ENCODE data around the gene RPL4.
"Not testable (repeated sequence)": the region's sequence is repeated elsewhere in the genome, so short reads cannot be mapped to it uniquely, and the experiment has no call there.

Gene RPL4

GRCh38 chr15:66462627-66463026 lies 42.0 kb downstream of the RPL4 start:
- no peak for DNase-seq (ENCODE audit: low read depth)
- TF ChIP-seq, protein P1, sequence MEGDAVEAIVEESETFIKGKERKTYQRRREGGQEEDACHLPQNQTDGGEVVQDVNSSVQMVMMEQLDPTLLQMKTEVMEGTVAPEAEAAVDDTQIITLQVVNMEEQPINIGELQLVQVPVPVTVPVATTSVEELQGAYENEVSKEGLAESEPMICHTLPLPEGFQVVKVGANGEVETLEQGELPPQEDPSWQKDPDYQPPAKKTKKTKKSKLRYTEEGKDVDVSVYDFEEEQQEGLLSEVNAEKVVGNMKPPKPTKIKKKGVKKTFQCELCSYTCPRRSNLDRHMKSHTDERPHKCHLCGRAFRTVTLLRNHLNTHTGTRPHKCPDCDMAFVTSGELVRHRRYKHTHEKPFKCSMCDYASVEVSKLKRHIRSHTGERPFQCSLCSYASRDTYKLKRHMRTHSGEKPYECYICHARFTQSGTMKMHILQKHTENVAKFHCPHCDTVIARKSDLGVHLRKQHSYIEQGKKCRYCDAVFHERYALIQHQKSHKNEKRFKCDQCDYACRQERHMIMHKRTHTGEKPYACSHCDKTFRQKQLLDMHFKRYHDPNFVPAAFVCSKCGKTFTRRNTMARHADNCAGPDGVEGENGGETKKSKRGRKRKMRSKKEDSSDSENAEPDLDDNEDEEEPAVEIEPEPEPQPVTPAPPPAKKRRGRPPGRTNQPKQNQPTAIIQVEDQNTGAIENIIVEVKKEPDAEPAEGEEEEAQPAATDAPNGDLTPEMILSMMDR (conservative IDR thresholded peaks at IDR 0.05; ENCODE audit: low read length): no peak
- H3K4me3 ChIP-seq (ENCODE audit: low read length): no peak overlapping the region

GRCh38 chr15:66461917-66462316 lies 42.7 kb downstream of the RPL4 start:
- DNase-seq (ENCODE audit: low read depth): no peak
- TF ChIP-seq, protein P1 (conservative IDR thresholded peaks at IDR 0.05; ENCODE audit: low read length): no peak
- no peak overlapping the region for H3K4me3 ChIP-seq (ENCODE audit: low read length)

GRCh38 chr15:66461294-66461693 lies 43.4 kb downstream of the RPL4 start:
- H3K4me3 ChIP-seq (ENCODE audit: low read length): not testable (repeated sequence)

DNA sequence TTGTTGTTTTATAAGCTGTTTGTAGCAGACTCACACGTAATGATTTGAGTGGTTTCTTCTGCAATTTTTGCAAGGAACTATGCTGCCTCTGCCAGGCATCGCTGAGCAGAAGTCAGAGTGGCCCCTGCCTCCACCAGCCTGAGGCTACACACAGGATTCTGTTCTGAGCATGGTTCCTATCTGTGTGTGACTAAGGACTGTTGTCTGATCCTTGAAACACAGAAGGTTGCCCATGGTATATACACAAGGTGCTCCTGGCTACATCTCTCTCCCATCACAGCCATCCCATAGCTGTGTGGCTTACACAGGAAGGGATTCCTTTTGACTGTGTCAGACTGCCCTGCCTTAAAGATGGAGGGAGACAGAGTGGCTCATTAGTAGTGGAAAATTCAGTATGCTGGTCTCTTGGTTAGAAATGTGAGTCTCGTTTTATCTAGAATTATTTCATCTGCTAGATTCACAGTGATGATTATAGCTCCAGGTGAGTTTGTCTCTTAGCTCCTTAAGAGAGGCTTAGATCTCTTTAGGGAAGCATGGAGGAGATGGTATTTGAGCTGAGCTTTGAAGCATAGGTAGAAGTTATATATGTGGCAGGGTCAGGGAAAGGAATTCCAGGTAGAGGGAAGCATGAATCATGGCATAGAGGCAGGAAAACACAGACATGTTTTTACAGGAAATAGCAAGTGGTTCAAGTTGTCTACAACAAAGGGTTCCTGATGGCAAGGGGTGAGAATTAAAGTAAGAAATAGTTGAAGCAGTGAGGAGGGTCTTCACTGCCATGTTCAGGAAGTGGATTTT lies 44.6 kb downstream of the RPL4 start:
- DNase-seq (ENCODE audit: low read depth): peak; percentile 44
- no peak overlapping the region for H3K4me3 ChIP-seq (ENCODE audit: low read length)
- TF ChIP-seq, protein P1 (conservative IDR thresholded peaks at IDR 0.05; ENCODE audit: low read length): no peak

More at GRCh38 chr15:66461294-66461693, 43.4 kb downstream of the RPL4 start:
- not testable (repeated sequence) for DNase-seq (ENCODE audit: low read depth)

GRCh38 chr15:66456211-66456610 lies 48.4 kb downstream of the RPL4 start:
- DNase-seq (ENCODE audit: low read depth): no peak
- TF ChIP-seq, protein P1 (conservative IDR thresholded peaks at IDR 0.05; ENCODE audit: low read length): no peak
- H3K4me3 ChIP-seq (ENCODE audit: low read length): no peak overlapping the region

DNA sequence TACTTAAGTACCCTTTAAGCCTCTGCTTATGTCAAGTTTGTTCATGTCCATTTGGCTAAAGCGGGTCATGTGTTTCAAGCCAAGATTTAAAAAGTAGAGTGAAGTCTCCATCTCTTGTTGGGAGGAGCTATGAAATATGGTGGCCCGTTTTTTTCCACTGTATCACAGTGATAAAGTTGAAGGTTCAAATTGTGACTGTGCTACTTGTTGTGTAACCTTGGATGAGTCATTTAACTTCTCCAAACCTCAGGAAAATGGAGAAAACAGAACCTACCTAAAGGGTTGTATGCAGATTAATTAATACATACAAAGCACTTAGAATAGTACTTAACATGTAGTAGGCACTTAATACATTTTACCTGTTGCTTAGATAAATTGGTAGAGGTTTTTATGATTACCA lies 50.5 kb downstream of the RPL4 start:
- no peak for DNase-seq (ENCODE audit: low read depth)
- no peak overlapping the region for H3K4me3 ChIP-seq (ENCODE audit: low read length)
- TF ChIP-seq, protein P1 (conservative IDR thresholded peaks at IDR 0.05; ENCODE audit: low read length): no peak

GRCh38 chr15:66452971-66453580 lies 51.6 kb downstream of the RPL4 start:
- H3K4me3 ChIP-seq (ENCODE audit: low read length): no peak overlapping the region
- peak; percentile 18 for DNase-seq (ENCODE audit: low read depth)
- TF ChIP-seq, protein P1 (conservative IDR thresholded peaks at IDR 0.05; ENCODE audit: low read length): no peak
